ENCODE measurements around the gene WBP1L.
"Not testable (repeated sequence)": the region's sequence is repeated elsewhere in the genome, so short reads cannot be mapped to it uniquely, and the experiment has no call there.

Gene WBP1L

GRCh38 chr10:102844190-102844776, 100.5 kb downstream of the WBP1L start:
- not testable (repeated sequence) for DNase-seq

- no peak for DNase-seq
Measured at GRCh38 chr10:102845352-102845902, 101.7 kb downstream of the WBP1L start.

GRCh38 chr10:102850025-102850518, 106.3 kb downstream of the WBP1L start:
- no peak for DNase-seq

GRCh38 chr10:102853237-102853636, 109.5 kb downstream of the WBP1L start:
- DNase-seq = not testable (repeated sequence)

- DNase-seq = peak; percentile 99
Measured at GRCh38 chr10:102855731-102856436, 112.1 kb downstream of the WBP1L start.

GRCh38 chr10:102856758-102857424, 113.1 kb downstream of the WBP1L start:
- no peak for DNase-seq

GRCh38 chr10:102859911-102860310, 116.2 kb downstream of the WBP1L start:
- no peak for DNase-seq

GRCh38 chr10:102863660-102864059, 119.9 kb downstream of the WBP1L start:
- no peak for DNase-seq

- no peak for DNase-seq
Measured at GRCh38 chr10:102865620-102866019, 121.9 kb downstream of the WBP1L start.

Measured in fibroblast of skin of right quadriceps (primary cell).